GM18502 (cell line): Measurements from ENCODE around the gene ZFYVE28.

Experiments
- ATAC-seq: cut with Tn5 transposase; IDR thresholded peaks from one replicate; pipeline ENCODE4 v1.9.1; 2021; ENCODE audit warnings: mild to moderate bottlenecking; ENCODE audit not compliant: unreplicated experiment, poor library complexity

Gene ZFYVE28

DNA sequence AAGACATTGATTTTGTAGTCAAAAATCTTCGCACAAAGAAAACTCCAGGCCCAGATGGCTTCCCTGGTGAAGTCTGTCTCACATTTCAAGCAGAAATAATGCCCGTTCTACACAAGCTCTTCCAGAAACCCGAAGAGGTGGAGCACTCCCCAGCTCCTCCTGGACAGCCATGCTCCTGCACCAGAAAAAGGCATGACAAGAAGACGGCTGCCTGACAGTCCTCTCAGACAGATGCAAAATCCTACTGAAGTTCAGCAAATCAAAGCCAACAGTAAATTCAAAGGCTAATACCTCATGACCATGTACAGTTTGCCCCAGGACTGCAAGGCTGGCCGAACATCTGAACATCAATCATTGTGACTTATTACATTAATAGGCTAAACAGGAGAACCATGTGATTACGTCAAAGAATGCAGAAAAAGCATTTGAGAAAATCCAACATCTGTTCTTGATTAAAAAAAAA lies 125.8 kb downstream of the ZFYVE28 start:
- no peak for ATAC-seq

GRCh38 chr4:2291705-2292645 lies 126.5 kb downstream of the ZFYVE28 start:
- ATAC-seq: no peak

GRCh38 chr4:2290974-2291704 lies 127.3 kb downstream of the ZFYVE28 start:
- ATAC-seq: no peak

DNA sequence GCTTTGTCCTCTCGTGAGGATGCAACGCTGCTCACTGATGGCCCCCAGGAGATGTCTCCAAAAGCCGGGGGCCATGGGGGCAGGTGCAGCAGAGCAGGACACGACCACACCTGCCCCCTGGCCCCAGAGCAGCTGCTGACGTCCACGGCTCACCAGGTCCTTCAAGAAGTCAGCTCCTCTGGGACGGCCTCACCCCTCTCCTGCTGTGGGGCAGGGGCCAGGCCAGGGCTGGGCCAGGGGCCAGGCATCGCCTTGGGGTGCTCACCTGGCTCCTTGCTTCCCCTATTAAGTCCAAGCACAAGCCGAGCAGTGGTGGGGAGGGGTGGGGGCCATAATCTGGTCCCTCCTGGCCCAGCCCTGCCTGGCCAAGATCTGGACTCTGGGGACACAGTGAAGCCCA lies 128.0 kb downstream of the ZFYVE28 start:
- no peak for ATAC-seq

DNA sequence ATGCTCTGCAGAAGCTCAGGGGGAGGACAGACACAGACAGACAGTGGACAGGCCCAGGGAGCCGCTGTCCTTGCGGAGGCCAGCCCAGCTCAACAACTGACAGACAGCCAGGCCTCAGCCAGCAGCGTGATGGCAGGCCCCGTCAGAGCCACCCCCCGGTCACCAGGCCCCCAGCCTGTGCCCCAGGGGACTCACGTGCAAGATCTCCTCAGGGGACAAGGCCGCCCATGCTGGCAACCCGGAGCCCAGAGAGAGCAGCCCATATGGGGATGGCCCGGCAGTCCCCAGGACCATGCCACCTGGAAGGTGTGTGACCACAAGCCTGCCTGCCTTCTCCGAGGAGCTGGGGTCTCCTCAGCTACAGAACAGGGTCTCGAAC lies 128.5 kb downstream of the ZFYVE28 start:
- no peak for ATAC-seq

DNA sequence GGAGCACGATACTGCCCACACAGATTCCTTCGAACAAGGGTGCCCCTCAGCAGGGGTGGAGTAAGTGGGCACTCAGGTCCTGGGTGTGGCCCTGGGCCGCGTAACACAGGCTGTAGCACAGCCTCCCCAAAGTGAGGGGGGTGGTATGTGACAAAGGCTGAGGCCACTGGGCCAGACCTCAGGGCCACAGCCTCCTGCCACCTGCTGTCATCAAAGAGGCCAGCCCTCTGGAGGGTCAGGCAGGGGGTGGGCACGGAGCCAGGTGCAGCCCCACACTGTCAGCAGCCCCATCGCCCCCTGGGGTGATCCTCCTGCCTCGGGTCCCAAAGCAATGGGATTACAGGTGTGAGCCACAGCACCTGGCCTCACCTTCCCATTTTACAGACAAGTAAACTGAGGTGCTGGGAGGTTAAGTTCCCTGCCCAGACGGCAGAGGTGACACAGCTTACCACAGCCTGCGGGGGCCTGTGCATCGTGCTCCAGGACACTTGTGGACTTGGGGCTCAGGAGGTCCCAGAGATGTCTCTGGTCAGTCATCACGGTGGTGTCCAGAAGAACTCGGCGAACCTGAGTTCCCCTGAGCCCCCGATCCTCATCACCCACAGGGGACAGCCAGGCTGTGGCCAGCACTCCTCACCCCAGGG lies 129.0 kb downstream of the ZFYVE28 start:
- ATAC-seq: no peak

GRCh38 chr4:2288051-2288541 lies 130.3 kb downstream of the ZFYVE28 start:
- ATAC-seq: no peak

DNA sequence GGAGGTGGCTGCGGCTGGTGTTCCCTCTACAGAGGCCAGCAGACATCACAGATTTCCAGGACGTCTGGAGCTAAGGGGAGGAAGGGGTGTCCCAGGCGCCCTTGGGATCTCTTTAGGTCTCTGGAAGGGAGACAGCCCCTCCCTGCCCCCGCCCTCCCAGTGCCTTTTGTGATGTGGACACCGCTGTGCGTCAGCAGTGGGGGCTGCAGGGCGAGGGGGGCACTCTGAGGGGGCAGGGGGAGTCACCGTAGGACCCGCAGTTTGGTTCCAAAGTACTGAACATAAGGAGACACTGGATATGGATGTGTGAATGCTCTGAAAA lies 130.9 kb downstream of the ZFYVE28 start:
- ATAC-seq: no peak

DNA sequence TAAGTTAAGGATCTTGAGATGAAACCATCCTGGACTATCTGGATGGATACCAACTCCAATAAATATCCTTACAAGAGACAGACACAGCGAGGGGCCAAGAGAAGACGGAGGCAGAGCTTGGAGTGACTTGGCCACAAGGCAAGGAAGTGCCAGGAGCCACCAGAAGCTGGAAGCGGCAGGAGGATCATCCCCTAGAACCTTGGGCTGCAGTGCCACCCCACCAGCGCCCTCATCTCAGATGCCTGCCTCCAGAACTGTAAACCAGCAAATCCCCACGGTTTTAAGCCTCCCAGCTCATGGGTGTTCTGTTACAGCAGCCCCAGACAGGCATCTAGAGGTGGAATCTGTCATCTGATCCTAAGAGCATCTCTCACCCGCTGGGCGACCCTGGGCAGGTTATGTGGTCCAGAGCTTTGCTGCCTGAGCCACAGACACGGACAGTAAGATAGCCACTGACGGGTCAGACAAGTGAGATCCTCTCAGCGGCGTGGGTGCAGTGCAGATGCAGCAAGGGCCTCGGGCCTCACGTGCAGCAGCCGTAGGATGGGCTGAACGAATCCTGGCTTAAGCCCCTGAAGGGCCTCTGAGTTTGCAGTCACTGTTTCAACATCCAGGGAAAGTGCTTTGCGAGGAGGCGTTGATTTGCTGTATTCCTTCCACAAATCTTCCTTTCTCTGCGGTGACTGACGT lies 131.4 kb downstream of the ZFYVE28 start:
- ATAC-seq: no peak

DNA sequence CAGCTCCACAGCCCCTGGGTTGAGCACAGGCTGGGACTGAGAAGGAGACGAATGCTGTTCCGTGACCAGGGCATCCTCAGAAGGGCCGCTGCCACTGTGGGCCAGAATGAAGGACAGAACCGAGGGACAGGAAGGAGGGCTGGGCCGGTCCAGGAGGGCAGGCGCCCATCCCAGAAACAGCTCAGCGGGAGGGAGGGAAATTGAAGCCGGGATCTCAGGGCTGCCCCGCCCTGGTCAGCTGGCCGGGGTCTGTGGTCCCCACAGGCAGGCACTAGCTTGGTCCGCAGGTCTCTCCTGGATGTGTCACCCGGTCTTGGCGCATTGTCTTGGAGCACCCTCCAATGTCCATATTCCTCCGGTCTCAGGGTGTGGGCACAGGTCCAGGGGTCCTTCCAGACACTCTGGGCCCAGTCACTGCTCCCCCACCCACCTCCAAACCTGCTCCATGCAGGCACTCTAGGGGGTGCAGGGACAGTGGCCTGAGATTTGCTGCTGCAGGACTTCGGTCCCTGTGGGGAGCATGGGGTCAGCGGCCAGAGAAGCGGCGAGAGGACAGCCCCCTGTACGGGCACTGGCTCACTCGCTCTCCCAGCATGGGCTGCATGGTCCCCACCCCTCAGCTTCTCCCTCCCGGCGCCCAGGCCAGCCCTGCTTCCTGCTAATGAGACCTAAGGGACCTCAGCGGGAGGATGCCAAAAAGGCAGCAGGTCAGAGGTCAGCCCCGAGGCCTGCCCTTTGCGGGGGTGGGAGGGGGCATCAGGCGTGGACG lies 132.6 kb downstream of the ZFYVE28 start:
- no peak for ATAC-seq

DNA sequence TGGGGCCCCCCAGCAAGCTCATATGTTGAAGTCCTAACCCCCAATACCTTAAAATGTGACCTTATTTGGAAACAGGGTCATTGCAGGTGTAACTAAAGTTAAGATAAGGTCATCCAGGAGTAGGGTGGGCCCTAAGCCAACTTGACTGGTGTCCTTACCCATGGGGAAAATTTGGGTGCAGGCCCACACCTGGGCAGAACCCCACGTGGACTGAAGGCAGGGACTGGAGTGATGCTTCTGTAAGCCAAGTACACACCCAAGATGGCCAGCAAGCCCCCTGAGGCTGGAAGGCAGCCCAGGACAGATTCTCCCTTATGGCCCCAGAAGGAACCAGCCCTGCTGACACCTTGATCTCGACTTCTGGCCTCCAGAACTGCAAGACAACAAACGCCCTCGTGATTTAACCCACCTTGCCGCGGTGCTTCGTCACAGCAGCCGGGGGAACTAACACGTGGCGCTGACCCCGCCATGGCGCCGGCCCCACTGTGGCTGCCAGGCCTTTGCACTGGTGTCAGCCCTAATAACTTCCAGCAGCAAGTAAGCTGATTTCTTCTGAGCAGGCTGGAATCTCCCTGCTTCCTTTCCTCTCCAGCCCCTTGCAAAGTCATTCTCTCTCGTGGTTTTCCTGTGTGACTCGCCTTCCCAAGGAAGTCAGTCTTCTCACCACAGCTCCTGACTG lies 133.4 kb downstream of the ZFYVE28 start:
- no peak for ATAC-seq

- no peak for ATAC-seq
Measured at GRCh38 chr4:2284161-2284933, 134.1 kb downstream of the ZFYVE28 start.

- no peak for ATAC-seq
Measured at GRCh38 chr4:2283199-2283711, 135.2 kb downstream of the ZFYVE28 start.

DNA sequence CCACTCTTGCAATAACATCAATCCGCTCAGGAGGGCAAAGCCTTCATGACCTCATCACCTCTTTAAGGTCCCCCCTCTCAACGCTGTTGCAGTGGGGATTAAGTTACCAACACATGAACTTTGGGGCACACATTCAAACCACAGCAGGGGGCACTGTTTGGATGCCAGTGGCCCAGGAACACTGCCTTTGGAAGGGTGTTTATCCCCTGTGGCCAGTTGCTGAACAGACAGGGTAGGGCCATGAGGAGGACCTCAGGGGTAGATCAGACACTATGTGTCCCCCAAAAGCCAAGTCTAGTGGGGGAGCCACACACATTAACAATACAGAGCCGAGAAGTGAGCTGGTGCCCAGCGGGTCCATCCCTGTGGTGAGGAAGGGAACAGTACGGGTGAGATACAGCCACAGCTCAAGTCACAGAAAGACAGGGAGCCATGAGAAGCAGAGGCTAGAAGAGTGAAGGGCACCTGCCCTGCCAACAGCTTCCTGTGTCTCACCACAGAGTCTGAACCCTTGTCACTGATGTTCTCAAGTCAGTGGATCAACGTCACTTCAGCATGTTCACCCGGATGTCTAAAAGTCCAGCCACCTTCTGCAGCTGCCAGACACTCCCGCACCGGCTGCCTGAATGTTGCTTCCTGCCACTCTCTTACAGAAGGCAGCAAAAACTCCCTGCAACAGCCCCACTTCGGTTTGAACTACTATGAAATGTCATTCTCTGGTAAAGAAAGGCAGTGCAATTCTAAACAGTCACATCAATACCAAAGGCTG lies 136.7 kb downstream of the ZFYVE28 start:
- ATAC-seq: peak; percentile 77

DNA sequence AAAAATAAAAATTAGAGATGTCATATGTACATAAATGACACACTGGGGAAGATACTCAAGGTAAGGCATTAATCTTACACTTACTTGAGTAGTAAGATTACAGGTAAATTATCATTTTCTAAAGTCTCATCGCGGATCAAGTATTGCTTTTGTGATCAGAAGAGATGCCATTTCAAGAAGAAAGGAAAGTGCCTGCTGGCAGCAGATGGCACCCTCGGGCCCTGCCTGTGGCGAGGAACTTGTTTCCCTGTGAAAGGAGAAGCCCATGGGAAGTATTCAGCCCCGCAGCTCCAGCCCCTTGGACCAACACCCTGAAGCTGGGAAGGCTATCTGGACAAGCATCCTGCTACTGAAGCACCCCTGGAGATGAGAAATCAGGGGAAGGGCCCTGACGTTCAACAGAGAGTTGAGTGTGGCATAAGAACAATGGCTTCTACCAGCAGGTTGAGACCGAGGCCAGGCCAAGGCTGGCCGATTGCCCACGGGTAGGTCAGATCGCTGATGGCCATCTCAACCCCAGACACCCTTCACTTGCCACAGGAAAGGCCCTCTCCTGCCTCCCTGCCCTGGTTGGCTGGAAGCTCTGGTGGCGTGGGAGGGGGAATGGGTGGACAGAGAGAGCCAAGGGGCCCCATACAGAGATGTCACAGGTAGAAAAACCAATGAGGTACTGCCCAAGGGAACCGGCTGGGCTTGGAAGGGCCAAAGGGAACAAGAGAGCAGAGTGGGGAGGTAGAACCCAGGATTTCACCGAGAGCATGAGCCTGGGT lies 137.7 kb downstream of the ZFYVE28 start:
- no peak for ATAC-seq

GRCh38 chr4:2277956-2278355 lies 140.5 kb downstream of the ZFYVE28 start:
- no peak for ATAC-seq
